SK-N-SH (cell line): ENCODE measurements around the gene IL4. TPM values are rescaled to one million over a fixed set of nuclear protein-coding genes. Genes with fewer than 3 reads are reported as not detected.

Source experiments
- CTCF ChIA-PET: fragments of 300-600, 350-600 bp; formaldehyde crosslinking; extraction: SDS; loops from one replicate; lab custom pipeline; 2021; lab: Yijun Ruan, JAX
- POLR2A ChIA-PET: fragments of 350-600 bp; sonication (Branson Sonifier 250); formaldehyde crosslinking; extraction: SDS; loops from one replicate; lab custom pipeline; 2020; ENCODE audit warnings: antibody characterized with exemption, inconsistent platforms; lab: Yijun Ruan, JAX
- DNase-seq: peaks from one replicate; pipeline ENCODE4 v3.0.0; 2012
- H2AFZ ChIP-seq: fragments of 200-600 bp; sonication (generic); 2 replicates; pipeline ENCODE4 v1.8.1; 2016; ENCODE audit warnings: antibody characterized with exemption, mild to moderate bottlenecking, low read depth
- H3F3A ChIP-seq: fragments of 200-600 bp; sonication (generic); replicated peaks from 2 replicates; pipeline ENCODE3; 2016; ENCODE audit warnings: antibody characterized with exemption, mild to moderate bottlenecking; ENCODE audit not compliant: insufficient read depth
- H3K27ac ChIP-seq, 2 experiments: fragments of 200-500 bp in 1 of 2; fragments of 200-600 bp in 1 of 2; sonication (Bioruptor generic) in 1 of 2; sonication (generic), shearing (Covaris generic) in 1 of 2; 2 replicates each; pipeline versions ENCODE4 v1.5.1 to v1.6.1; 2014 to 2016; ENCODE audit warnings: low read depth in 2 of 2, inconsistent platforms in 1 of 2, low read length in 1 of 2, mild to moderate bottlenecking in 1 of 2, mixed read lengths in 1 of 2
- H3K27me3 ChIP-seq: fragments of 200-600 bp; sonication (generic), shearing (Covaris generic); 2 replicates; pipeline ENCODE4 v1.6.1; 2016; ENCODE audit warnings: mixed run types; ENCODE audit not compliant: insufficient read depth
- H3K36me3 ChIP-seq, 2 experiments: fragments of 200-500 bp in 1 of 2; fragments of 200-600 bp in 1 of 2; sonication (Bioruptor generic) in 1 of 2; sonication (generic) in 1 of 2; replicated peaks in 1 of 2; 2 replicates each; pipeline versions ENCODE3 to v1.5.1; 2014 to 2016; ENCODE audit warnings: low read length in 1 of 2, mild to moderate bottlenecking in 1 of 2; ENCODE audit not compliant: insufficient read depth in 2 of 2, control insufficient read depth in 1 of 2
- H3K4me1 ChIP-seq, 2 experiments: fragments of 200-500 bp in 1 of 2; fragments of 200-600 bp in 1 of 2; sonication (Bioruptor generic) in 1 of 2; sonication (generic), shearing (Covaris generic) in 1 of 2; 2 replicates each; pipeline versions ENCODE4 v1.5.1 to v1.6.1; 2014 to 2016; ENCODE audit warnings: low read depth in 1 of 2, low read length in 1 of 2, mixed run types in 1 of 2; ENCODE audit not compliant: insufficient read depth in 2 of 2, control insufficient read depth in 1 of 2
- H3K4me2 ChIP-seq: fragments of 200-600 bp; sonication (generic), shearing (Covaris generic); 2 replicates; pipeline ENCODE4 v1.6.1; 2017; ENCODE audit warnings: mixed run types
- H3K4me3 ChIP-seq, 2 experiments: fragments of 200-500 bp in 1 of 2; fragments of 200-600 bp in 1 of 2; sonication (Bioruptor generic) in 1 of 2; sonication (generic), shearing (Covaris generic) in 1 of 2; 2 replicates each; pipeline versions ENCODE4 v1.5.1 to v1.8.1; 2014 to 2016; ENCODE audit warnings: low read depth in 2 of 2, inconsistent platforms in 1 of 2, low read length in 1 of 2, mild to moderate bottlenecking in 1 of 2, mixed read lengths in 1 of 2, moderate library complexity in 1 of 2
- H3K79me2 ChIP-seq: fragments of 200-600 bp; sonication (generic); 2 replicates; pipeline ENCODE4 v1.8.1; 2017; ENCODE audit warnings: mild to moderate bottlenecking; ENCODE audit not compliant: insufficient read depth
- H3K9ac ChIP-seq: fragments of 200-600 bp; sonication (generic); 2 replicates; pipeline ENCODE4 v1.6.1; 2017; ENCODE audit warnings: mixed run types
- H3K9me2 ChIP-seq: fragments of 200-600 bp; sonication (generic); 2 replicates; pipeline ENCODE4 v1.6.1; 2017; ENCODE audit warnings: mixed run types
- H3K9me3 ChIP-seq: fragments of 200-600 bp; sonication (generic); 2 replicates; pipeline ENCODE4 v1.6.1; 2017; ENCODE audit warnings: mixed run types, mild to moderate bottlenecking, moderate library complexity
- H4K20me1 ChIP-seq: fragments of 200-600 bp; sonication (generic); 2 replicates; pipeline ENCODE4 v1.6.1; 2017; ENCODE audit warnings: mild to moderate bottlenecking, mixed run types; ENCODE audit not compliant: insufficient read depth
- CTCF ChIP-seq: fragments of 200-600 bp; sonication (generic); IDR thresholded peaks from 2 replicates; pipeline ENCODE4 v1.6.1; 2017; ENCODE audit warnings: antibody characterized with exemption, mild to moderate bottlenecking, moderate library complexity
- FOSL2 ChIP-seq: IDR thresholded peaks from 2 replicates; pipeline ENCODE4 v1.4.0; 2012; ENCODE audit warnings: low read depth, mild to moderate bottlenecking, moderate library complexity, borderline replicate concordance
- JUND ChIP-seq: IDR thresholded peaks from 2 replicates; pipeline ENCODE4 v1.4.0; 2012
- MEF2A ChIP-seq: IDR thresholded peaks from 2 replicates; pipeline ENCODE4 v1.4.0; 2012; ENCODE audit warnings: low read depth, borderline replicate concordance
- MXI1 ChIP-seq: IDR thresholded peaks from 2 replicates; pipeline ENCODE4 v1.6.1; 2012; ENCODE audit warnings: mild to moderate bottlenecking, low read depth, low read length, improper control_type of control experiment
- POLR2AphosphoS5 ChIP-seq: IDR thresholded peaks from 2 replicates; pipeline ENCODE4 v1.6.1; 2012; ENCODE audit warnings: low read depth, low read length
- SIN3A ChIP-seq: IDR thresholded peaks from 2 replicates; pipeline ENCODE4 v1.6.1; 2012; ENCODE audit warnings: low read depth, mild to moderate bottlenecking, low read length, moderate library complexity, borderline replicate concordance
- TCF12 ChIP-seq: IDR thresholded peaks from 2 replicates; pipeline ENCODE4 v1.4.0; 2012
- USF2 ChIP-seq: fragments of 150-350 bp; IDR thresholded peaks from 2 replicates; pipeline ENCODE4 v1.6.1; 2017; ENCODE audit warnings: antibody characterized with exemption, low read length, low read depth, borderline replicate concordance
- YY1 ChIP-seq: IDR thresholded peaks from 2 replicates; pipeline ENCODE4 v1.4.0; 2012; ENCODE audit warnings: low read depth, mild to moderate bottlenecking
- ZBTB33 ChIP-seq: IDR thresholded peaks from 2 replicates; pipeline ENCODE4 v1.4.0; 2012; ENCODE audit warnings: low read depth, borderline replicate concordance
- WGBS: methylation state at CpG from one replicate; pipeline ENCODE4 v1.1.6; 2017; ENCODE audit warnings: low lambda C conversion rate; 5-methylcytosine and 5-hydroxymethylcytosine counted together
- polyA plus RNA-seq, 3 experiments: library from polyadenylated mRNA; depleted of rRNA; stranded (reverse); fragments of >200 nt; gene quantifications; 2 replicates each; pipeline ENCODE4 v1.2.3, GENCODE V29; 2012
- TF ChIP-seq, protein P1 (sequence below): fragments of 150-350 bp; IDR thresholded peaks from 2 replicates; pipeline ENCODE4 v1.6.1; 2016; ENCODE audit warnings: mild to moderate bottlenecking, low read depth, low read length

IL4 gene
- polyA plus RNA-seq, 1 of the 3 experiments (the other 2 are of a cell fraction) = not detected

DNA sequence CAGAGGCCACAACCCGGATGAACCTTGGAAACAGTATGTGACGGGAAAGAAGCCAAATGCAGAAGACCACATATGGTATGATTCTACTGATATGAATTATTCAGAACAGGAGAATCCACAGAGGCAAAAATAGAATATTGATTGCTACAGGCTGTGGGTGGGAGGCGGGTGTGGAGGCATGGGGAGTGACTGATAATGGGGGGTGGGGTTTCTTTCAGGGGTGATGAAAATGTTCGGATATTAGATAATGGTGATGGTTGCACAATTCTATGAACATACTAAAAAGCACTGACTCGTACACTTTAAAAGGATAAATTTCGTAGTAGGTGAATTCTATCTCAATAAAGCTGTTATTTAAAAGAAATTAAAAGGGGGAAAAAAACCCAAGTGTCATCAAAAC is 10.7 kb downstream of the IL4 start:
- no peak overlapping the region for H3K4me2 ChIP-seq
- POLR2A ChIA-PET = no interaction called here
- H3K9me3 ChIP-seq = no peaks in the 10 kb centered on the region
- no peaks in the 10 kb centered on the region for H3F3A ChIP-seq
- no peaks in the 10 kb centered on the region for H3K79me2 ChIP-seq
- TF ChIP-seq TCF12 (no peak), POLR2AphosphoS5 (no peak), MXI1 (no peak), MEF2A (no peak), YY1 (no peak), USF2 (no peak), FOSL2 (no peak), SIN3A (no peak), CTCF (no peak), JUND (no peak), ZBTB33 (no peak)
- TF ChIP-seq, protein P1, sequence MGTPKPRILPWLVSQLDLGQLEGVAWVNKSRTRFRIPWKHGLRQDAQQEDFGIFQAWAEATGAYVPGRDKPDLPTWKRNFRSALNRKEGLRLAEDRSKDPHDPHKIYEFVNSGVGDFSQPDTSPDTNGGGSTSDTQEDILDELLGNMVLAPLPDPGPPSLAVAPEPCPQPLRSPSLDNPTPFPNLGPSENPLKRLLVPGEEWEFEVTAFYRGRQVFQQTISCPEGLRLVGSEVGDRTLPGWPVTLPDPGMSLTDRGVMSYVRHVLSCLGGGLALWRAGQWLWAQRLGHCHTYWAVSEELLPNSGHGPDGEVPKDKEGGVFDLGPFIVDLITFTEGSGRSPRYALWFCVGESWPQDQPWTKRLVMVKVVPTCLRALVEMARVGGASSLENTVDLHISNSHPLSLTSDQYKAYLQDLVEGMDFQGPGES = no peak
- H3K4me3 ChIP-seq = no peak overlapping the region
- no peak overlapping the region for H3K27ac ChIP-seq
- CTCF ChIA-PET = interaction anchor here (1.5 kb wide), 1 partner anchor 158 kb away, joined by 5 read pairs; no protein-coding TSS in a partner anchor
- H3K9me2 ChIP-seq = no peaks in the 10 kb centered on the region
- no peaks in the 10 kb centered on the region for H3K36me3 ChIP-seq
- no peak overlapping the region for H2AFZ ChIP-seq
- H3K9ac ChIP-seq = no peak overlapping the region
- WGBS = 91% methylated on average over 6 of the region's 6 CpGs
- H3K4me1 ChIP-seq = no peaks in the 10 kb centered on the region
- no peak for DNase-seq
- no peaks in the 10 kb centered on the region for H3K27me3 ChIP-seq
- no peaks in the 10 kb centered on the region for H4K20me1 ChIP-seq
